GM18868 (cell line): ENCODE measurements around the gene HDAC4.

Source experiments
- ATAC-seq: cut with Tn5 transposase; IDR thresholded peaks from one replicate; pipeline ENCODE4 v1.9.1; 2021; ENCODE audit warnings: mild to moderate bottlenecking, moderate library complexity; ENCODE audit not compliant: unreplicated experiment

Gene HDAC4

DNA sequence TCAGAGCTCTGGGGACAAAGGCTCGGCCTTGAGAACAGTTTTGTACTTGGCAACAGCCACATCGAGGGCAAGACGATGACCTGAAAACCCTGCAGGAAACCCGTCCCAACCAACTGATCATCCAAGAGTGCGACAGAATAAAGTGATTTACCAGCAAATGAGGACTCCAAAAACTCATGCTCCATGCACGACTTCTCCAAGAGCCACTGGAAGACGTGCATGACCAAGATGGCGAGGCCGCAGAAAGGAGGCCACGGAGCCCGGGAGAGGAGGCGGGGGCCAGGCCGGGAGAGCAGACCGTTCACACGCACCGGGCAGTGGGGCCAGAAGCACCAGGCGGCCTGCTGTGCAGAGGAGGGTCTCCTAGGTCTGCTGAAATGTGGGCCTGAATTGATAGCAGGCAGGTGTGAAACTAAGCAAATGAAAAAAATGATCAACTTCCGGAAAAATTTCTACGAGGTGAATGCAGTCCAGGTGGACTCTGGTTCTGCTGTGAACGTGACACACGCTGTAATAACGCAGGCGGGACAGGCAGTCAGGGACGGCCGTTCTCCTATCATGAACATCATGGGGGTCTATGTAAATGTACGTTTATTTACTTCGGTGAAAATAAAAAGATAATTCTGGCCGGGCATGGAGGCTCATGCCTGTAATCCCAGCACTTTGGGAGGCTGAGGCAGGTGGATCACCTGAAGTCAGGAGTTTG lies 252.2 kb downstream of the HDAC4 start:
- ATAC-seq = no peak

DNA sequence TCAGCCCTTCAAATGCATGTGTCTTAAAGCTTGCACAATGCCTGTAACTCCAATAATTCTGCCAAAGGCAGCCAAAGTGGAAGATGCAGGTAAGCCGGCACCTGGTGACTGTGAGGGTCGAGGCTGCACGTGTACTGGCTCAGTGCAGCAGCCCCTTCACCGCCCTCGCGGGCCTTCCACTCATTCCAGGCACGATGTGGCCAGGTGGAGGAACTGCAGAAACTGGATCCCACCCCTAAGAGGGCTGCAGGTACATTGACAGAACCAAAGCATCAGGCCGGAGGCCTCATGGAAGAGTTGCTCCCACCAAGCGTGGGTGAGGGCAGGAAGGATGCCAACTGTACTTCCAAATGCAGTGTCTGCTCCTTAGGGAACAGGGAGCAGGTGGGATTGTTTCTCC lies 253.4 kb downstream of the HDAC4 start:
- no peak for ATAC-seq

DNA sequence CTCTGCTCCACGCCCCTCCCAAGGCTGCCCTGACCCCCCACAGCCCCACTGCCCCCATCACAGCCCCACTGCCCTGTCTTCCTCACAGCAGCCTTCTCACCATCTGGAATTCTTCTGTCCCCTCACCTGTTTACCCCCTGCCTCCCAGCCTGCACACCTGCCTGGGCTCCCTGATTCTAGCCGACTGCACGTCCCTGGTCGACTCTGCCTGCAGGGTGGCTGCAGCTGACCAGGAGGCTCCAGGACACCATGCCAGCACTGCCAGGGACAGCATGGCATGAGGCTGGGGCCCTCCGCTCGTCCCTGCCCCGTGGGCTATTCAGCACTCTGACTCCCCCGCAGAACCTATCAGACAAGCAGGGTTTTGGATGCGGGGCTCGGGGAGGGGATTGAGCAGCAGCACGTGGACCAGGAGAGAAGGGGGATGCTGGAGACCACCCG lies 254.1 kb downstream of the HDAC4 start:
- no peak for ATAC-seq

DNA sequence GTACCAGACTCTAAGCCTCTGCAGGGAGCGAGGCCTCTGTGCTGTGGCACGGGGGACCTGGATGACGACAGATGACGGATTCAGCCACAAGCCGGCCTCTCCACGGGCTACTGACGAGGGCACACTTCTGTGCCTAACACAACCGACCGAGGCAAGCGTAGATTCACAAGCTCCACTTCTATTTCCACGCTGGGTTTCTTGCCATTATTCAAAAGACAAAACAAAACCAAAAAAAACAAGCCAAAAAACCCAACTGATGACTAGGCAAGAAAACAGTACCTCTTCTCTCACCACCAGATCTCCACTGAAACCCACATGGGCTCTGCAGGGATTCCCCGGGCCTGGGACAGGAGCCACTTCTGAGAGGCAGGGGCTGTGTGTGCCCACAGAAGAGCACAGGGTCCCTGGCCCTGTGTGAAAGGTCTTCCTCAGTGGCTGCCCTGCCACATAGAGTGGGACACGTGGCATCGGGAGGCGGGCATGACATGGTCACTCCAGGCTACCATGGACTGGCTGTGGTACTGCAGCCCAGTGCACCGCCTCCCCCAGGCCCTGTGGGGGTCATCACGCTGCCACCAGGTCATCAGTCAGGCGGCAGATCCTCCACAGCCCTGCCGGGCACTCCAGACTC lies 254.7 kb downstream of the HDAC4 start:
- peak; percentile 42 for ATAC-seq

DNA sequence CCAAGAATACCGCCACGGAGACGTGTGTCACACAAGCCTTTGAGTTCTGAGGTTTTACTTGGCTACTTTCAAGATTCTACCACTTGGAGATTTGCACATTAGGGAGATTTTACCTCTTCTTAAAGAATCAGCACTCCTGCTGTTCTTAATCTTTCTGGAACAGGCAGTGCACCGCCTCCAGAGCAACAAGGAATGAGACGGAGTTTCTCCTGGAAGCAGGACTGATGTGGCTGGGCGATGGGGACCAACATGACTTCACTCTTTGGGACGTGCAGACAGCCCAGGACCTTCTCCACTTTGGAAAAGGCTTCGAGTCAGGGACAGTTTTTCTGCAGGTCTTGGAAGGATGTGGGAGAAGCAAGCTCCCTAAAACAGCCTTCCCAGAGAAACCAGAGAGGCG lies 255.2 kb downstream of the HDAC4 start:
- ATAC-seq = no peak

DNA sequence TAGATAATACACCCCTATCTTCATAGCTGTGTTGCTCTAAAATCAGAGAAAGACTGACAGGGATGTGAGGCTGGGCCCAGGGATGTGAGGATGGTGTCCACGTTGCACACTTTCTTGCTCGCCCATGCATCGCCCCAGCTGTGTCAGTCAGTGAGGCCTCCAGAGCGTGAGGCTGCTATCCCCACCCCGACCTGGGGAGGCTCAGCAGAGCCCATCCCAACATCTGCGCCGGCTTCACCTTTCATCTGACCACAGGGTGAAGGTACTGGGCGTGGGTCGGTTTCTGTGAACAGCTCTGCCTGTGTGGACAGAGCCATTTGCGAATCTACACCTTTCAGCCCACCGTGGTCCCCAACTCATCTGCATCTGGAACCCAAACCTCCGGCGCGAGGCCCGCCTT lies 255.7 kb downstream of the HDAC4 start:
- no peak for ATAC-seq

DNA sequence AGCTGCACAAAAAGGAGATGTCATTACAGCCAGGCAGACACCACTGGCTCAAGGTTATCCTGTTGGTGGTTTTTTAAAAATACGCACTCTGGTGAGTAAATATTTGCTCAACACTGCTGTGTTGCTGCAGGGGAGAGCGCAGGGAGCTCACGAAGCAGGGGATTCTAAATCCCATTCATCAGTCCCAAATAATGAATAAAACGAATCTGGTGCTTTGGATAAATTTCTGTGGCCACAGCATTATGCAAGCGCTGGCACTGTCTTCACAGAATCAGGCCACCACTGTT lies 256.2 kb downstream of the HDAC4 start:
- ATAC-seq = no peak

DNA sequence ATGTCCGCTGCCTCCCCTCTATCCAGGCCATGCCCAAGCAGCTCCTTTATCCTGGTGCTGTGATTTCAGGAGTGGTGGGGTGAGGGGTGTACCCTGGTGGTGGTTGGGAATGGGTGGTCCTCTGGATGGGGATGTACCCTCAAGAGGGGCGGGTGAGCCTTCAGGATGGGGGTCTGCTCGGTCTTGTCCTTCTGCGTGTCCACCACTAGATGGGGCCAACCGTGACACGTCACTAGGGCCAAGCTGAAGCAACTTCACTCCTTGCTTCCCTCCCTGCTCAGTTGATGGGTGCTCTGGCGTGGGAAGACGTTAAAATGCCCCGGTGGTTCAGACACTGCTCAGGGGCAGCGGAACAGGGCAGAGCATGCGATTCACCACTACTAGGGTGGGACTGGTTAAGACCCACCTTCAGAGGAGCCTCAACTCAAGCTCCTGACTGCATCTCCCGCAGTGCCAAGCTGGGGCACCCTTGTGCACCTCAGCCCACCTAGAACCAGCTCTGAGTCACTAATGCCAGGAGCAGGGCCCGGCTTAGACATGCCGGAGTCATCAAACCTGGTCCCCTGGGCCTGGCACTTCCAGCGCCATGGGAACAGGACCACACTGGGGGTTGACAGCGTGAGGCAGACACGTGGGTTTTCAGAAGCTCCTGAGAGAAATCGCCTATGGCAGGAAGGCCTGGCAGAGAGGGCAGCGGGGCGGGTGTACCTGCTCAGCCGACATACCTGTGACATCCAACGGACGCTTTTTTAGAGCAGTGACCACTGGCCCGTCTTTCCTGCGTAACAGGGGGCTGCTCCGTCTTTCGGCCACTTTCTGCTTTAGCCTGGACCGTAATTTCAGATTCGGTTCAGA lies 256.7 kb downstream of the HDAC4 start:
- no peak for ATAC-seq

DNA sequence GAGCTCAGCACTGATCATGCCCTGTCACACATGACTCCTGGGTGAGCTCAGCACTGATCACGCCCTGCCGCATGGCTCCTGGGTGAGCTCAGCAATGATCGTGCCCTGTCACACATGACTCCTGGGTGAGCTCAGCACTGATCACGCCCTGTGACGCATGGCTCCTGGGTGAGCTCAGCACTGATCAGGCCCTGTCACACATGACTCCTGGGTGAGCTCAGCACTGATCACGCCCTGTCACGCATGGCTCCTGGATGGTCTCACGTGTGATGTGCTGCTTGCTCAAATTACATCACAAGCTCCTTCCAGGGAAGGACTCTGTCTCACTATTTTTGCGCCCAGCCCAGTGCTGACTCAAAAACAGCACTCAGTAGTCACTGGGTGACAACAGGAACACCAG lies 258.0 kb downstream of the HDAC4 start:
- ATAC-seq = no peak

DNA sequence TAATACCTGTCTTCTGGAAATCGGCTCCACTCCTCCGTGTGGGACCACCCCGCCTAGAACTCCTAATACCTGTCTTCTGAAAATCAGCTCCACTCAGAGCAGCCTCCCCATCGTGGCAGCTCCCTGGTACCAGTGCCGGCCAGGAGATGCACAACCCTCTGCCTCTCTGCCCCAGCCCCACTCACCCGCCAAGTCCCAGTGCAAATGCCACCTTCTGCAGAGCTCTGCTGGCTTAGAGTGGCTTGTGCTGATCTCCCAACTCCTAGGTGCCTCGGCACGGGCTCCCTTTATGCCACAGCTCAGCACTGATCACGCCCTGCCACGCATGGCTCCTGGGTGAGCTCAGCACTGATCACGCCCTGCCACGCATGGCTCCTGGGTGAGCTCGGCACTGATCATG lies 258.5 kb downstream of the HDAC4 start:
- ATAC-seq = no peak

DNA sequence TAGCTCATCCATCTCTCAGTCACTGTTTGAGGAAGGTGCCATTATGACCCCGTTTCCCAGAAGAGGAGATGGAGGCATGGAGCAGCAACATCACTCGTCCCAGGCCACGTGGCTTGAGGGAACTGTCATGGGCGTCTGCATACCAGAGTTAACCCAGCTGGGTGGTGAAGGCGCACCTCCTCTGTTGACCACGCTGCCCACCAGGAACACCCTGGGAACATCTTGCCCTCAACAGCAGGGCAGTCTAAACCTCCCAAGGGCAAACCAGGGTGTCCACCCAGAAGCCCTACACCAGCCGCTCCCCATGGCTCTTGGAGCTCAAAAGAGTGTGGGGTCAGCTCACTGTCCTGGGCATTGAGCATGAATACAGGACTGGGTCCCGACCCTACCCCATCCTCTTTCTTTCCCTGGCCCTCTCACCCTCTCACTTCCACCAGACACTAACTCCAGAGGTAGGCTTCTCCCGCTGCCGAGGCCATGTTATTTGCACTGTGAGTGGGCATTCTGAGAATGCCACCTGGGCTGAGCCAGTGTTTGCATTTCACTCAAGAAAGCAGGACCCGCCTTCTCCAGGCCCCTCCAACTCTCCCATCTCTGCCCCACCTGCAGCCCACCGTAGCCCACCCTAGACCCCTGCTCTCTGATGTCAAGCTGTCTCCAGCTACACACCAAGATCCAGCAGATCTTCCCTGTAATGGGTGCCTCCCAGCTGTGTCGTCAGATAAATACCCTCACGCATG lies 259.6 kb downstream of the HDAC4 start:
- no peak for ATAC-seq

DNA sequence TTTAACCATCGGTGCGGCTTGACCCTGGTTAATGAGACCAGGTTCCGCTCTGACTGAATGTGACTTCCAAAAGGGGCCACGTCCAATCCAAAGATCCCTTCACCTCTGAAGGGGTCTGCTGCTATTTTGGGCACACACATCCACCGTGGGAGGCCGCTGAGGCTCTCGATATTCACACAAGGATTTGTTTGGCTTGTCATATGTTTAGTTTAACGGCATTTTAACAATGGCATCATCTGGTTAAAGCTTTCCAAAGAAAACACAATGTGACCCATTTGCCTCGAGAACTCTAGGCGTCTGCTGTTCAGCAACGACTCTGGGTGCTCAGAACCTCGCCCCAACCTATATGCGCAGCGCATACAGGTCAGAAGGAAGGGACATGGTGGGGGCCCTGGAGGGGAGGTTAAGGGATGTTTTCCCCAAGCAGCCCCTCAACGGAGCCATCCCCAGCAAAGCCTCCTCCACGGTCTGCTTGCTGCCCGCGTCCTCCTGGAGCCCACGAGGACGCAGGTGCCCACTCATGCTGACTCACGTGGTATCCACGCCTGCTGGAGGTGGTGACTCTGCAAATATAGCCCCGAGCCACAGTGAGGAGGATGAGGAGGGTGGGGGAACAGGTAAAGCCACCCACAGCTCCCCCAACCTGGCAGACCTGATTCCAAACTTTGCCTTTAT lies 260.3 kb downstream of the HDAC4 start:
- no peak for ATAC-seq

DNA sequence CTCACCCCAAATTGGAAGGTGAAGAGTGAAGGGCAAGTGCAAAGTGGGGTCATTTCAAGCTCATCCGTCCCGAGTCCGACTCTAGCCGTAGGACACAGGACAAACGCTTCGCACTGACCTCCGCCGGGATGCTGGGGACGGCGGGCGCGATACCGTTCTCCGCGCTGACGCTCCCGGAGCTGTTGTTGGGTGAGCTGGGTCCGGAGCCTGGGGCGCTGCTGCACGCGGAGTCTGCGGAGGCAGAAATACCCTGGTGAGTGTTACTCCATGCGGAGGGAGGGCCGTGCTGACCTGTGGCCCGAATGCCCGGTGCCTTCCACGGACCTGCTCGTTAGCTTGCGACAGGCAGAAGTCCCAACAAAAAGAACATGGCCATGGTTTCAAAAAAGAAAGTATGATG lies 261.3 kb downstream of the HDAC4 start:
- ATAC-seq = no peak

DNA sequence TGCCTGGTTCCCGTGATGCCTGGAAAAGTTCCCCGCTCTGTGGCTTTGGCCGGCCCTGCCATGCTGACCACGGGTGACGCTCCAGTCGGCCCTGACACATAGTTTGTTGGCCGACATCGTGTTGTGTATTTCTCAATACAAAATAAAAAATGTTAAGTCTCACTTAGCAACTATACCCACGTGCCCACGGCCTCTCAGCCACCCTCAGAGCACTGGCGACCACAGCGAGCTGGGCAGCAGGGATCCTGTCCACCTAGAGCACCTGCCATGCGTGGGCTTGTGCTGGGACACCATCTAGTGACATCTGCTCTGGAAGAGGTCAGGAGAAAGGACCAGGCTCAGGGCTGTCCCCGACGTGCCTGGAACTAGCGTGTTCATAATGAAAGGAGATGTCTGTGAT lies 261.7 kb downstream of the HDAC4 start:
- ATAC-seq = no peak

DNA sequence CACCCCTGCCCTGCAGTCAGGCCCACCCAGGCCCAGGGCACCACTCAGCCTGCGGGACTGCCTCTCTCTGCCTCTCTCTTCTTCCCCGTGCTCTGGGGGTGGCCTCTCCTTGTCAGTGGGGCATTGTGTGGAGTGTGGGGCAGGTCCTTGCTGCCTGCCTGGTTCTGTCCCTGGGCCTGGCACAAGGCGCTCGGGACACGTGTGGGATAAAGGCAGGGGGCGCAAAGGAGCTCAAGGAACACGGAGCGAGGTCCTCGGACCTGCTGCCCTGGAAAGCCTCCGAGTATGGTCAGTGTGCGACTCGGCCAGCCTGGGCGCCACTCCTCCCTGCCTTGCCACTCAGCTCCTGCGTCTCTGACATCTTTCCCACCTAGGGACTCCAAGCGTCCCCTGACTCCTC lies 262.2 kb downstream of the HDAC4 start:
- no peak for ATAC-seq

DNA sequence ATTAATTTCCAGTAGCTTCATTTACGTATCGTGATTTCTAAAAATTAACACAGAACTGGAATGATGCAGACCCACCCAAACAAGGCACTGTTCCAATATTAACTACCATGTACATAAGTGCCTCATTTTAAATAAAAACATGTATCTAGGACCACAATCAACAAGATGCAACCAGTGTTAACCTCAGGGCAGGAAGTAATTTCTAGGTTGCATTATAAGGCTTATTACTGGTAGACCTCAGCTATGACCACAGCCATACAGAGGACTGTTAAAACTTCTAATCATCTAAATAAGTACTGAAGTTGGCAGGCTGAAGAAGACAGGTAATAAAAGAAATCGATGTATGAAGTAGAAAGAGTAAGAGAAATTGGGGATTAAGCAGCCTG lies 262.9 kb downstream of the HDAC4 start:
- ATAC-seq = no peak

DNA sequence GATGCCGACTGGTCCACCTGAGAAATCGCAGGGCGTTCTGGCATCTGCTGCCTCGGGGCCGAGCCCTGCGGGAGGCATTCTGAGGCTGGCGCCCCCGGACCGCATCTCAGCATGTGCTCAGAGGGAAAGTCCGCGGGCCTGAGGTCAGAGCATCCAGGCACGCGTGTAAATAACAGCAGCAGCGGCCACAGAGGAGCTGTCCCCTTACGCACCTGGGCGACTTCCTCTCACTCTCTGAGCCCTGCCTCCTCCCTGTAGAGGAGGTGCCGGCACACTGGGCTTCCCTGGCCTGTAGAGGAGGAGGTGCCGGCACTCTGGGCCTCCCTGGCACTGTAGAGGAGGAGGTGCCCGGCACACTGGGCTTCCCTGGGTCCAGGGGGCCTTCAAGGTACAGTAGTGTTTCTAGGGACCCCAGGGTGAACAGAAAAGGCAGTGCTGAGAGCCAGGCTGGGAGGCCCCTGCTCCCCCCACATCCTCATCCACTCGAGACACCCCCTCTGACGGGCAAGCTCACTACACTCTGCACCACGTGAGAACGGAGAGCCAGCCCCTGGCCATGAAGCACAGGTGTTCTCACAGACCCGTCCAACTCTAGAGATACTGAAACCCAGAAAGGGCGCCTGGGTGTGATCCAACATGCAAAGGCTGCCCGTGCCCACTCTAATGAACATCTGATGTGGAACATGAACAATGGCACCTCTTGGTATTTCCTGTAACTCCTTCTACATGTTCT lies 263.5 kb downstream of the HDAC4 start:
- no peak for ATAC-seq

DNA sequence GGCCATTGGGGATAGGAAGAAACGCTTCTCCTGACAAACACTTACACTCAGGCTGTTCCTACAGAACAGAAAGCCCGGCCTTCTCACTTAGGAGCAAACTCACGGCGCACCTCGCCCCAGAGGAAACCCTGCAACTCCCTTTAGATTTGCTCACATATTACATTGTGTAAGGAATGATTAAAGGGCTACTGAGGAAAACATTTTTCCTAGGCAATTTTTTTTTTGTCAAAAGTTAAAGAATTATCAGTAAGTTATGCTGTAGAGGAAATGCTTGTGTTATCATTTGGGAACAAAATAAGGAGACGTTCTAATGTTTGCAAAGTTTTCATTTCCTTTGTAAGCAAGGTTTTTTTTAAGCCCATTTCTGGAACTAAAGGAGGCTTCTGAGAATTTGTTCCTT lies 264.1 kb downstream of the HDAC4 start:
- ATAC-seq = no peak

DNA sequence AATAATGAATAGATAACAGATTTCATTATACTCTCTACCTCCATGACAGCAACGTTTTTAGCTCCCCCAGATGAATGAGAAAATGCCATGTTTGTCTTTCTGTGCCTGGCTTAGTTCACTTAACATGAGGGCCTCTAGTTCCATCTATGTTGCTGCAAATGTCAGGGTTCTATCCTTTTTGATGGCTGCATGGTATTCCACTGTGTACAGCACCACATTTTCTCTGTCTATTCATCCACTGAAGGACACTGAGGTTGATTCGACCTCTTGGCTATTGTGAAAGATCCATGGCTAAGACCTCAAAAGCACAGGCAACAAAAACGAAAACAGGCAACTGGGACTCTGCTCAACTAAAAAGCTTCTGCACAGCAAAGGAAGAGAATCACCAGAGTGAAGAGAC lies 264.6 kb downstream of the HDAC4 start:
- no peak for ATAC-seq

DNA sequence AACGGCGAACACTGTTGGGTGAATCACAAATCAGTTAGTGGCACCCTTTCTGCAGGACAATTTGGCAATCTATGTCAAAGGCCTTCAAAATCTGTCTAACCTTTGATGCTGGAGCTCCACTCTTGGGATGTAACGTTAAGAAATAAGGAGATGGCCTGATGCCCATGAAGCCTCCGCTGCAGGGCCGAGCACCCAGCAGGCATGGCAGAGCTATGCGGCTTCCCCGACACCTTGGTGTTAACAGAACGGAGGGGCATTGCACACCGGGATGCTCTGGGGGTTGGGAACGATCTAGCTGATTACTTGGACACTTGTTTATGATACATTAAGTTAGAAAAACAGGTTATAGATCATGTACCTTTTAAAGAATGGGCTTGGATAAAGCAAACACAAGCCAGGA lies 265.3 kb downstream of the HDAC4 start:
- no peak for ATAC-seq
